Measurements from ENCODE around the gene ANTXR1. TPM values are rescaled to one million over a fixed set of nuclear protein-coding genes. Genes with fewer than 3 reads are reported as not detected.
"Not testable (repeated sequence)": the region's sequence is repeated elsewhere in the genome, so short reads cannot be mapped to it uniquely, and the experiment has no call there.

The ANTXR1 gene
- total RNA-seq, 1 donor from 2014 or later, result 26.5 TPM

- no peak for DNase-seq (ENCODE audit: low read depth)
Measured at GRCh38 chr2:69231612-69232277, 218.8 kb downstream of the ANTXR1 start.

DNA sequence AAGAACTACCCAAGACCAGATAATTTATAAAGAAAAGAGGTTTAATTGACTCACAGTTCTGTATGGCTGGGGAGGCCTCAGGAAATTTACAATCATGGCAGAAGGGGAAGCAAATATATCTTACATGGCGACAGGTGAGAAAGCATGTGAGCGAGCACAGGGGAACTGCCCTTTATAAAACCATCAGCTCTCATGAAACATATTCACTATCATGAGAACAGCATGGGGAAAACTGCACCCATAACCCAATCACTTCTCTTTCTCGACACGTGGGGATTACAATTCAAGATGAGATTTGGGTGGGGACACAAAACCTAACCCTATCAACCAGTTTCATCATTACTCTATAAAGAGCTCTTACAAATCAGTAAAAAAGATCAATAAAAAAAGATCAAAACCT lies 222.9 kb downstream of the ANTXR1 start:
- DNase-seq (ENCODE audit: low read depth), result not testable (repeated sequence)

DNA sequence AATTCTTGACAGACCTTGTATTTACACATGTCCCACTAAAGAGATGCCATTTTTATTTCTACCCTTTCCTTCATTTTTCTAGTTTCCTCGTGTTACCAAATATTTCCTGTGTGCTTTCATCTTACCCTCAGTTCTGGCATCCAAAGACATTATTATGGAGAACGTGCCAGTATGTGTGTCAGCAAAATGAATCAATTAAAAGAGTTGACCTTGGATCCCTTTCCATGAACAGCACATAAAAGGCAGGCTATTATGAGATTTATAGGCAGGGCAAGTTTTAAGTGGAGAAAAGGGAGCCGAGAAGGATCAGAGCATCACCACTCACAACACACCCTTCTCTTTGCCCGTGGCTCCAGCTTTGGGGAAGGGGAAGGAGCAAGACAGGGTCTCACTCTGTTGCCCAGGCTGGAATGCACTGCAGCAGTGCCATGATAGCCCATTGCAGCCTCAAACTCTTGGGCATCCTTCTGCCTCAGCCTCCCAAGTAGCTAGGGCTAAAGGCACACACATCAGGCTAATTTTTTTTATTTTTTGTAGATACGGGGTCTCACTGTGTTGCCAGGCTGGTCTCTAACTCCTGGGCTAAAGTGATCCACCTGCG lies 224.2 kb downstream of the ANTXR1 start:
- DNase-seq (ENCODE audit: low read depth), result no peak

- no peak for DNase-seq (ENCODE audit: low read depth)
Measured at GRCh38 chr2:69238449-69239031, 225.6 kb downstream of the ANTXR1 start.

- no peak for DNase-seq (ENCODE audit: low read depth)
Measured at GRCh38 chr2:69241093-69241492, 228.1 kb downstream of the ANTXR1 start.

- no peak for DNase-seq (ENCODE audit: low read depth)
Measured at GRCh38 chr2:69241664-69242514, 228.9 kb downstream of the ANTXR1 start.

DNA sequence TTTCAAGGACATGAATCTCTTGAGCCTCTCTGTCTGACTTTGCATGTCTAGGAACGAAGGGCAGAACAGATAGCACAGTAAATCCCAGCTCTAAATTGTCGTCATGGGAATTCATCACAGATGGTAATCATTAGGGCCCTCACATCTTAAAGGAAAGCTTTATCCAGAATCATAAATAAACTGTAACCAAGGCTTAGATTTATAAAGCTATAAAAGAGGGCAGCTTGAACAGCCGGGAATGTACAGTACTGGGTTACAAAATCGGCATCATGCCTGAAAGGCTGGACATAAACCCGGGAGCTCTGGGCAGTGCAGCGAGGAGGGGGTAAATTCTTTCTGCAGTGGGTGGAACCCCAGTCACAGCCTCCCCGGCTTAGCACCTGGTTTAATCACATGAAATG lies 229.7 kb downstream of the ANTXR1 start:
- DNase-seq (ENCODE audit: low read depth), result no peak

DNA sequence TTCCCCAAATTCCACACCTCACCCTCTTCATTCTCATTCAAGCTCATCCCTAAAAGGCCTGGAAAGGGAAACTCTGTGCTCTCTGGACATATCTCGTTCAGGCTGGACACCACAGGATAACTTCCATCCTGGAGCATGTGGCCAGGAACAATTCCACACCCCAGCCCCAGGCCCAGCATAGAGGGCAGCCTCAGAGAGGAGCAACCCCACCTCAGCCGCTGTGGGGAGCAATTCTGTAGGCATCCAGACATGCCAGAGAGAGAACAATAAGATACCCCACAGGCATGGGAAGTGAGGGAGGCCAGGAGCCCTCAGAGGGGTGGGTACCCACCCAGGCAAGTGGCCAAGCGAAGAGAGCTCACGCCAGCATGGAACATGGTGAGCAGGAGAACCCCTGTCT lies 230.7 kb downstream of the ANTXR1 start:
- no peak for DNase-seq (ENCODE audit: low read depth)

DNA sequence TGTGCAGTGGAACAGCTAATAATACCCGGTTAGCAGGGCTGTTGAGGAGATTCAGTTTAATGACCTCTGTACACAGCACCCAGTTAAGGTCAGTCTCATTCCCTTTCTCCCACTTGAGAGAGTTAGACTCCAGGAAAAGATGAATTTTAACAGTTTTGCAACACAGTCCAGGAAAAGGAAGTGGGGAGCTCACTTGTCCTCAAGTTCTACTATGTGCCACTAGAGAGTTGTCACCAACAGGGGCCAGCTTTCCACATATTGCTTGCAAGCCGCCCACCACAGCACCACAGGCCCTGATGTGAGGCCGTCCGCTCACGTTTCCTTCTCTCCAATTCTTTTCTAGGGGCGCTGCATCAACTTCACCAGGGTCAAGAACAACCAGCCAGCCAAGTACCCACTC lies 231.9 kb downstream of the ANTXR1 start:
- DNase-seq (ENCODE audit: low read depth), result no peak

DNA sequence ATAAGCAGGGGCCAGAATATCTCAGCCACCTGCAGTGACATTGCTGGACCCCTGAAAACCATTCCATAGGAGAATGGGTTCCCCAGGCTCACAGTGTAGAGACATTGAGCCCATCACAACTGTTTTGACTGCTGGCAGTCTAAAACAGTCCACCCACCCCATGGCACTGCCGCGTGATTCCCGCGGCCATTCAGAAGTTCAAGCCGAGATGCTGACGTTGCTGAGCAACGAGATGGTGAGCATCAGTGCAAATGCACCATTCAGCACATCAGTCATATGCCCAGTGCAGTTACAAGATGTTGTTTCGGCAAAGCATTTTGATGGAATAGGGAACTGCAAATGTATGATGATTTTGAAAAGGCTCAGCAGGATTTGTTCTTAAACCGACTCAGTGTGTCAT lies 234.6 kb downstream of the ANTXR1 start:
- no peak for DNase-seq (ENCODE audit: low read depth)

DNA sequence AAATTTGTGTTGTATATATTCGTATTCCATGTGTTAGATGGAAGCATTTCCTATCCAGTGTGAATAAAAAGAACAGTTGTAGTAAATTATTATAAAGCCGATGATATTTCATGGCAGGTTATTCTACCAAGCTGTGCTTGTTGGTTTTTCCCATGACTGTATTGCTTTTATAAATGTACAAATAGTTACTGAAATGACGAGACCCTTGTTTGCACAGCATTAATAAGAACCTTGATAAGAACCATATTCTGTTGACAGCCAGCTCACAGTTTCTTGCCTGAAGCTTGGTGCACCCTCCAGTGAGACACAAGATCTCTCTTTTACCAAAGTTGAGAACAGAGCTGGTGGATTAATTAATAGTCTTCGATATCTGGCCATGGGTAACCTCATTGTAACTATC lies 235.3 kb downstream of the ANTXR1 start:
- DNase-seq (ENCODE audit: low read depth), result no peak

DNA sequence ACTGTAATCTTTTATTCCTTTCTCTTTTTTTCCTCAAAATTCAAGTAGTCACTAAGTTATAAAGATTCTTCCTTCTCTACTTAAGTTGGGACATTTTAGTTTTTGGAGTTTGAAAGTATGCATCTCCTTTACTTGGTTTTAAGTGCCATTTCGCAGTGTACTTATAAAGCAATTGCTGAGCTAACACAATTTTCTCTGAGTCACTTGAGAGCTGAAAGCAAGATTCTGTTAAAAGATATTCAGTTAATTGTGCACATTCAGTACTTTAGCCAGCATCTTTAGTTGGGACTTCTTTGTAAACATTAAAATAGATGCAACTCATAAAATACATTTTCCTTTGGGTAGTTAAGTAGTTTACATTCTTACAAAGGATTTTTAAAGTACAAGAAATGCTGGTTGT lies 238.0 kb downstream of the ANTXR1 start:
- DNase-seq (ENCODE audit: low read depth), result no peak

- DNase-seq (ENCODE audit: low read depth), result no peak
Measured at GRCh38 chr2:69251943-69252342, 239.0 kb downstream of the ANTXR1 start.

- DNase-seq (ENCODE audit: low read depth), result no peak
Measured at GRCh38 chr2:69253112-69253511, 240.1 kb downstream of the ANTXR1 start.

GRCh38 chr2:69253611-69254301 lies 240.8 kb downstream of the ANTXR1 start:
- peak; percentile 93 for DNase-seq (ENCODE audit: low read depth)

DNA sequence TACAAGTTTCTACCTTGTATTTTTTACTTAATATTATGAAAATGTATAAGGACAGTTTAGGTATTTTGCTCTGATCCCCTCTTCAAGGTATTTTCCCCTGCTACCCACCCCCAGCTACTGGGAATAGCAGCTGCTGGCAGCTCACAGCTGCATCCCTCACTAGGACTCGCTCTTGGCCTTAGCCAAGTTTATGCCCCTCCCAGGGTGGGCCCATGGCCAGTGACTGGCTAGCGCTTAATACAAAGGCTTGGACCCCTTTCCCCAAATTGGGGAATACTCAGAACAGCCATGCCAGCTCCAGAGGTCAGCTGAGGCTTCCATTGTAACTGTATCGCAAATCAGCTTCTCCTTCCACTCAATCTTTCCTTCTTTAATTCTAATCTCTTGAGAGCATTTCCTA lies 242.8 kb downstream of the ANTXR1 start:
- no peak for DNase-seq (ENCODE audit: low read depth)

- not testable (repeated sequence) for DNase-seq (ENCODE audit: low read depth)
Measured at GRCh38 chr2:69259994-69260591, 247.1 kb downstream of the ANTXR1 start.

GRCh38 chr2:69260666-69261065 lies 247.7 kb downstream of the ANTXR1 start:
- DNase-seq (ENCODE audit: low read depth), result no peak

- no peak for DNase-seq (ENCODE audit: low read depth)
Measured at GRCh38 chr2:69269330-69269729, 256.4 kb downstream of the ANTXR1 start.

GRCh38 chr2:69271831-69272257 lies 258.9 kb downstream of the ANTXR1 start:
- DNase-seq (ENCODE audit: low read depth), result no peak

- DNase-seq (ENCODE audit: low read depth), result no peak
Measured at GRCh38 chr2:69272803-69273471, 260.0 kb downstream of the ANTXR1 start.

Data from renal cortical epithelial cell (primary cell).